Measurements from ENCODE around the gene JAG1.

JAG1 gene

GRCh38 chr20:10673842-10674683 is at the start of gene JAG1:
TSS of gene JAG1 (minus strand) at chr20:10673999. CDS start at chr20:10673530, 469 bp downstream.
- no peak within 1 kb of the TSS for H3K27ac ChIP-seq
- no peak for TF ChIP-seq CTCF (IDR thresholded peaks at IDR 0.05)
- no peak for TF ChIP-seq ZFX (IDR thresholded peaks at IDR 0.05; ENCODE audit: borderline replicate concordance)

- no peak for TF ChIP-seq CTCF (IDR thresholded peaks at IDR 0.05)
- no peak overlapping the region for H3K27ac ChIP-seq
Observed at GRCh38 chr20:10721976-10722375, 48.2 kb upstream of the JAG1 start.

DNA sequence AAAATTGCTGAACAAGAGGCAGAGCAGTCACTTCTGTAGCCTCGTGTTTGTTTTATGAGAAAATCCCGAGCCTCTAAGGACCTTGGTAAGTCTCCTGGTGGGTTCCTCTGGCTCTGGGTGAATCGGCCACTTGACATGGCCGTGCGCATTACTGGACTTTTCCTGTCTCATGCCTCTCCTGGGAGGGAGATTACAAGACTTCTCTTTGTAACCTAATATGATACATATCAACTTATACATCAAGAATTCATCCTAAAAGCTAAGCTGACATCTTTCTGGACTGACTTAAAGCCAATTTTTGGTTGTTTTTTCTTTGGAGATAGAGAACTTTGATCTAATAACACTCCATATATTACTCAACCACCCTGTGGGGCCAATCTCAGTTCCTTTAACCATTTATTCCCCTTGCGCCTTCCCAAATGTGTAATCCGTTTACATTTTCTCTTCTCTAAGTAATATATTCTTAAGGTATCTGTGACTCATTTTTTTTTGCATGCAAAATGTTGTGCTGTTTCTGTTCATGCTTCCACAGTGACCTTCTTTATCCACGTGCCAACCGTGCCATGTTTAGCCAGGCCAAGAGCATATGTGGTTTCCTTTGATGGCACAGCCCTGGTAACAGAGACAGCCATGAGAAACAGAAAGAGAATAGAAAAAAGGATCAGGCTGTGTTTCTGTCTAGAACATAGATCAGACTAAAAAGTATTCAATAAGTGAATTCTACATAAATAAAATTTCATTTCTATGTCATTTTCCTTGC is 47.5 kb upstream of the JAG1 start:
- no peak overlapping the region for H3K27ac ChIP-seq
- TF ChIP-seq CTCF (IDR thresholded peaks at IDR 0.05) (no peak), ZFX (IDR thresholded peaks at IDR 0.05; ENCODE audit: borderline replicate concordance) (no peak)

GRCh38 chr20:10720565-10720964 is 46.8 kb upstream of the JAG1 start:
- no peak overlapping the region for H3K27ac ChIP-seq
- no peak for TF ChIP-seq ZFX (IDR thresholded peaks at IDR 0.05; ENCODE audit: borderline replicate concordance)
- no peak for TF ChIP-seq CTCF (IDR thresholded peaks at IDR 0.05)

DNA sequence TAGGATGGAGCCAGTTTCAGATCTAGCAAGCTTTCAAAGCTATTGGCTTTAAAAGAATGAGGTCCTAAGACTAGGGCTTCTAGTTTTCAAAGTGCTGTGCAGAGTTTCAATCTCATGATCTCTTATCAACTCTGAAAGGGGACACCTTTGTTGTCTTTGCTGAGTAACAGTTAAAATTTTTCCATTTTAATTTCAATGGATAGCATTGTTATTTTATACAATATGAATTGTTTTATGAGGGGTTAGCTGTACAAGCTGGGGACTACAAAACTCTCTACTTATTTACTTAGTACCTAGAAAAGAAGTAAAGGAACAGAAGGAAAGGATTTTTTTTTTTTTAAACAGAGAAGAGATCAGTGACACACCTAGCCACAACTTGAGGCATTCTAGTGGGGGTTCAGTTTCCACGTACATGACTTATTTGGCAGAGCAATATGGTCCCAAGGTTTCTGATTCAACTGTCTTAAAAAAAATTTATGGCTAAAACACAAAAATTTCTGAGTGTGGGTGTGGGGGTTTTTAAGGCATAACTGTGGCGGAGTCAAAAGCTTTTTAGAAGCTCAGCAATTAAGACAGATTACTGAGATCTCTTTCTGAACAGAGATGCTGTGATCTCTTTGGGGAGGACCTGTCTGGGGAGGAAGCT is 46.1 kb upstream of the JAG1 start:
- TF ChIP-seq CTCF (IDR thresholded peaks at IDR 0.05) (no peak), ZFX (IDR thresholded peaks at IDR 0.05; ENCODE audit: borderline replicate concordance) (no peak)
- H3K27ac ChIP-seq: no peak overlapping the region

DNA sequence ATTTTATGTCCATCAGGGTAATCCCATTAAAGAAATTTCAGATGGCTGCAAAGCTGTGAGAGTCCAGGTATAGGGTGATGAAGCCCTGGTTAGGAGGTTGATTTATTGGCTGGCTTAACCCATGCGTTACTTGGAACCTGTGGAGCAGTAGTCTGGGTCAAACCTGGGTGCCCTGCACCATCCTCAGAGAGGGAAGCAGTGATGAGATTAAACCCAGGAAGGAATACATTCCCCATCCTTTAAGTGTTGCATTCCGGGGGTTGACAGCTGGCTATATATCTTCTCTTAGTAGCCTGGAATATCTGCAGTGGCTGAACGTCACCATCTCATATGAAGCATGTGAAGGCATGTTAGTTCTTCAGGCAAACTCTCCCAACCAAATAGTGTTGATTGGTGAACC is 44.9 kb upstream of the JAG1 start:
- TF ChIP-seq ZFX (IDR thresholded peaks at IDR 0.05; ENCODE audit: borderline replicate concordance) (no peak), CTCF (IDR thresholded peaks at IDR 0.05) (no peak)
- no peak overlapping the region for H3K27ac ChIP-seq
